Endothelial cell of umbilical vein (primary cell): ENCODE data around the gene SIRT5.

Source experiments
- POLR2A ChIP-seq: IDR thresholded peaks from 2 replicates; pipeline ENCODE4 v1.6.1; 2012; ENCODE audit warnings: low read depth, mild to moderate bottlenecking, control low read depth, low read length
- TF ChIP-seq, protein P1 (sequence below), 2 donors: IDR thresholded peaks; 1 replicate in 1 of 2; 2 replicates in 1 of 2; pipeline ENCODE4 v1.5.1; 2011; ENCODE audit warnings: low read length in 2 of 2, mild to moderate bottlenecking in 2 of 2, moderate library complexity in 2 of 2, control low read depth in 1 of 2, inconsistent platforms in 1 of 2, low read depth in 1 of 2; ENCODE audit not compliant: insufficient read depth in 1 of 2; ENCODE audit errors: extremely low read depth in 1 of 2

DNA sequence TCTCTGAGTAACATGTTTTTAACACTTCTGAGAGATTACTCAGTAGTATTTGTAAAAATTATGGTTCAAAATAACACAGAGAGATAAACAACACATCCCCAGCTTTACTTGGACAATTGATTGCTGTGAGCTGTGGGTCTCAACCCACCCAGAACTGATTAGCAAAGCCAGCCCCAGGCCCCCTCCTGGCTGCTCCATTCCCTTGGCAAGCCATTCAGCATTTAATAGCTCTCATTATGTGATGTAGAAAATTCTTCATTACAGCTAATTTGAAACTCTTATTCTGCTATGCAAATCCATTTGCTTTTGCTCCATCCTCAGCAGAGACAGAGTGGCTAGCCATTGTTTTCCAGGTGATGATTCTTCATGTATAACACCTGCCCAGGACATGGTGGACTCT, 16.6 kb upstream of the SIRT5 start:
- TF ChIP-seq, protein P1, sequence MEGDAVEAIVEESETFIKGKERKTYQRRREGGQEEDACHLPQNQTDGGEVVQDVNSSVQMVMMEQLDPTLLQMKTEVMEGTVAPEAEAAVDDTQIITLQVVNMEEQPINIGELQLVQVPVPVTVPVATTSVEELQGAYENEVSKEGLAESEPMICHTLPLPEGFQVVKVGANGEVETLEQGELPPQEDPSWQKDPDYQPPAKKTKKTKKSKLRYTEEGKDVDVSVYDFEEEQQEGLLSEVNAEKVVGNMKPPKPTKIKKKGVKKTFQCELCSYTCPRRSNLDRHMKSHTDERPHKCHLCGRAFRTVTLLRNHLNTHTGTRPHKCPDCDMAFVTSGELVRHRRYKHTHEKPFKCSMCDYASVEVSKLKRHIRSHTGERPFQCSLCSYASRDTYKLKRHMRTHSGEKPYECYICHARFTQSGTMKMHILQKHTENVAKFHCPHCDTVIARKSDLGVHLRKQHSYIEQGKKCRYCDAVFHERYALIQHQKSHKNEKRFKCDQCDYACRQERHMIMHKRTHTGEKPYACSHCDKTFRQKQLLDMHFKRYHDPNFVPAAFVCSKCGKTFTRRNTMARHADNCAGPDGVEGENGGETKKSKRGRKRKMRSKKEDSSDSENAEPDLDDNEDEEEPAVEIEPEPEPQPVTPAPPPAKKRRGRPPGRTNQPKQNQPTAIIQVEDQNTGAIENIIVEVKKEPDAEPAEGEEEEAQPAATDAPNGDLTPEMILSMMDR (IDR thresholded peaks at IDR 0.05; ENCODE audit: extremely low read depth in 1 of 2, insufficient read depth in 1 of 2, low read depth in 1 of 2, low read length in 2 of 2): no peak
- no peak for TF ChIP-seq POLR2A
